IMR-90 (cell line): Measurements from ENCODE around the gene RAB40C. TPM values are rescaled to one million over a fixed set of nuclear protein-coding genes. Genes with fewer than 3 reads are reported as not detected.
A peak's percentile ranks its signal among the peaks of the same experiment; 100 is the strongest.

Source experiments
- ATAC-seq: fragments of 200-7000 bp; cut with Tn5 transposase; 2 replicates; pipeline ENCODE4 v1.9.1; 2020; ENCODE audit warnings: low read depth, mild to moderate bottlenecking, moderate library complexity
- BruUV-seq: library from RNA; stranded (reverse); fragments of 400-500 nt; replicated peaks from 2 replicates; lab custom pipeline; 2021; lab: Mats Ljungman, UMichigan
- CTCF ChIA-PET: fragments of 300-600 bp; formaldehyde crosslinking; extraction: SDS; loops from one replicate; lab custom pipeline; 2021; ENCODE audit warnings: antibody characterized with exemption; lab: Yijun Ruan, JAX
- POLR2A ChIA-PET: fragments of 300-600 bp; sonication (Branson Sonifier 250); formaldehyde crosslinking; loops from one replicate; lab custom pipeline; 2022; ENCODE audit warnings: antibody characterized with exemption; ENCODE audit not compliant: unreplicated experiment; lab: Charles Lee
- DNase-seq: peaks from one replicate; pipeline ENCODE4 v3.0.0; 2013
- H2AFZ ChIP-seq: replicated peaks from 2 replicates; pipeline ENCODE3; 2013; ENCODE audit warnings: low read length, mild to moderate bottlenecking; ENCODE audit not compliant: poor library complexity
- H2AK5ac ChIP-seq: 2 replicates; pipeline ENCODE4 v1.6.1; 2013; ENCODE audit warnings: low read depth, low read length, inconsistent platforms
- H2AK9ac ChIP-seq: replicated peaks from 2 replicates; pipeline ENCODE3; 2013; ENCODE audit warnings: mild to moderate bottlenecking, low read depth, low read length, moderate library complexity; ENCODE audit not compliant: poor library complexity
- H2BK120ac ChIP-seq: 2 replicates; pipeline ENCODE4 v1.6.1; 2013; ENCODE audit warnings: low read depth, low read length, inconsistent platforms
- H2BK15ac ChIP-seq: 3 replicates; pipeline ENCODE4 v1.6.1; 2013; ENCODE audit warnings: low read depth, low read length, inconsistent platforms
- H2BK20ac ChIP-seq: 2 replicates; pipeline ENCODE4 v1.6.1; 2013; ENCODE audit warnings: low read depth, mild to moderate bottlenecking, inconsistent platforms, low read length, moderate library complexity
- H2BK5ac ChIP-seq: 2 replicates; pipeline ENCODE4 v1.6.1; 2013; ENCODE audit warnings: mild to moderate bottlenecking, low read depth, low read length, inconsistent platforms; ENCODE audit not compliant: poor library complexity, severe bottlenecking
- H3K14ac ChIP-seq: replicated peaks from 2 replicates; pipeline ENCODE4 v1.6.1; 2013; ENCODE audit warnings: low read depth, low read length, inconsistent platforms
- H3K18ac ChIP-seq: 2 replicates; pipeline ENCODE4 v1.6.1; 2013; ENCODE audit warnings: low read depth, low read length, control low read depth
- H3K23ac ChIP-seq: 2 replicates; pipeline ENCODE4 v1.6.1; 2013; ENCODE audit warnings: low read depth, low read length, inconsistent platforms
- H3K27ac ChIP-seq: 2 replicates; pipeline ENCODE4 v1.5.1; 2013; ENCODE audit warnings: mild to moderate bottlenecking, control low read depth, low read length; ENCODE audit not compliant: insufficient read depth
- H3K27me3 ChIP-seq: 2 replicates; pipeline ENCODE4 v1.6.1; 2013; ENCODE audit warnings: low read length; ENCODE audit not compliant: control insufficient read depth, insufficient read depth
- H3K36me3 ChIP-seq: 2 replicates; pipeline ENCODE4 v1.6.1; 2013; ENCODE audit warnings: low read length, mixed read lengths; ENCODE audit not compliant: control insufficient read depth, insufficient read depth
- H3K4ac ChIP-seq: 2 replicates; pipeline ENCODE4 v1.6.1; 2013; ENCODE audit warnings: low read depth, low read length, inconsistent platforms
- H3K4me1 ChIP-seq: 2 replicates; pipeline ENCODE4 v1.6.1; 2013; ENCODE audit warnings: low read length, mixed read lengths; ENCODE audit not compliant: control insufficient read depth, insufficient read depth
- H3K4me2 ChIP-seq: 2 replicates; pipeline ENCODE4 v1.6.1; 2013; ENCODE audit warnings: low read depth, mild to moderate bottlenecking, control low read depth, low read length, moderate library complexity
- H3K4me3 ChIP-seq: 2 replicates; pipeline ENCODE4 v1.5.1; 2013; ENCODE audit warnings: low read depth, mild to moderate bottlenecking, control low read depth, low read length, moderate library complexity; ENCODE audit not compliant: insufficient read depth
- H3K56ac ChIP-seq: 2 replicates; pipeline ENCODE4 v1.6.1; 2013; ENCODE audit warnings: low read length, inconsistent platforms; ENCODE audit not compliant: insufficient read depth; ENCODE audit errors: extremely low read depth
- H3K79me1 ChIP-seq, 2 experiments: 2 replicates each; pipeline ENCODE4 v1.6.1; 2013; ENCODE audit warnings: low read length in 2 of 2, inconsistent platforms in 1 of 2, low read depth in 1 of 2
- H3K9ac ChIP-seq: 2 replicates; pipeline ENCODE4 v1.6.1; 2013; ENCODE audit warnings: low read depth, low read length, control low read depth
- H3K9me1 ChIP-seq: 2 replicates; pipeline ENCODE4 v1.6.1; 2013; ENCODE audit warnings: low read length, inconsistent platforms; ENCODE audit not compliant: insufficient read depth
- H3K9me3 ChIP-seq: 2 replicates; pipeline ENCODE4 v1.6.1; 2013; ENCODE audit warnings: low read length; ENCODE audit not compliant: control insufficient read depth, insufficient read depth
- H4K20me1 ChIP-seq: 2 replicates; pipeline ENCODE4 v1.6.1; 2013; ENCODE audit warnings: low read length, inconsistent platforms; ENCODE audit not compliant: insufficient read depth
- H4K5ac ChIP-seq: 2 replicates; pipeline ENCODE4 v1.6.1; 2013; ENCODE audit warnings: mild to moderate bottlenecking, low read depth, low read length, control low read depth
- H4K8ac ChIP-seq, 2 experiments: 2 replicates each; pipeline ENCODE4 v1.6.1; 2013; ENCODE audit warnings: low read depth in 2 of 2, low read length in 2 of 2, control low read depth in 1 of 2, inconsistent platforms in 1 of 2
- H4K91ac ChIP-seq: 2 replicates; pipeline ENCODE4 v1.6.1; 2013; ENCODE audit warnings: low read depth, low read length, inconsistent platforms; ENCODE audit not compliant: insufficient read depth
- BHLHE40 ChIP-seq: fragments of 150-350 bp; IDR thresholded peaks from 2 replicates; pipeline ENCODE4 v1.6.1; 2016; ENCODE audit warnings: mild to moderate bottlenecking, low read depth, low read length
- CEBPB ChIP-seq: IDR thresholded peaks from 2 replicates; pipeline ENCODE4 v1.6.1; 2012; ENCODE audit warnings: low read depth, low read length, improper control_type of control experiment
- CHD1 ChIP-seq: IDR thresholded peaks from 2 replicates; pipeline ENCODE4 v1.6.1; 2012; ENCODE audit warnings: low read depth, low read length, improper control_type of control experiment
- FOS ChIP-seq: fragments of 150-350 bp; IDR thresholded peaks from 2 replicates; pipeline ENCODE4 v1.6.1; 2016; ENCODE audit warnings: low read depth, low read length
- MAFK ChIP-seq: IDR thresholded peaks from 2 replicates; pipeline ENCODE4 v1.6.1; 2012; ENCODE audit warnings: low read depth, low read length, improper control_type of control experiment
- MAZ ChIP-seq: IDR thresholded peaks from 2 replicates; pipeline ENCODE4 v1.6.1; 2012; ENCODE audit warnings: low read depth, mild to moderate bottlenecking, low read length, improper control_type of control experiment, moderate library complexity, borderline replicate concordance
- MXI1 ChIP-seq: IDR thresholded peaks from 2 replicates; pipeline ENCODE4 v1.6.1; 2012; ENCODE audit warnings: low read depth, mild to moderate bottlenecking, low read length, moderate library complexity, borderline replicate concordance
- NFE2L2 ChIP-seq: fragments of 150-350 bp; IDR thresholded peaks from 2 replicates; pipeline ENCODE4 v1.6.1; 2016; ENCODE audit warnings: low read depth, mild to moderate bottlenecking, low read length
- POLR2A ChIP-seq: IDR thresholded peaks from 2 replicates; pipeline ENCODE4 v1.6.1; 2012; ENCODE audit warnings: mild to moderate bottlenecking, low read depth, low read length
- RAD21 ChIP-seq: IDR thresholded peaks from 2 replicates; pipeline ENCODE4 v1.6.1; 2012; ENCODE audit warnings: low read length, improper control_type of control experiment
- RCOR1 ChIP-seq: IDR thresholded peaks from 2 replicates; pipeline ENCODE4 v1.6.1; 2012; ENCODE audit warnings: mild to moderate bottlenecking, low read length, improper control_type of control experiment; ENCODE audit not compliant: insufficient replicate concordance
- RFX5 ChIP-seq: IDR thresholded peaks from 2 replicates; pipeline ENCODE4 v1.8.0; 2012; ENCODE audit warnings: low read depth, mild to moderate bottlenecking, low read length, moderate library complexity
- SMC3 ChIP-seq: fragments of 150-350 bp; IDR thresholded peaks from 2 replicates; pipeline ENCODE4 v1.6.1; 2016; ENCODE audit warnings: low read depth, mild to moderate bottlenecking, antibody characterized with exemption, low read length, moderate library complexity
- WGBS, 2 experiments: methylation state at CpG; one replicate each; pipeline versions ENCODE4 v1.1.5 to v1.1.7; 2013; ENCODE audit warnings: missing lambda C conversion rate in 2 of 2; ENCODE audit not compliant: insufficient read length in 1 of 2; ENCODE audit errors: extremely low coverage in 2 of 2; 5-methylcytosine and 5-hydroxymethylcytosine counted together
- dilution Hi-C: fragments of 300-500 bp; cut with HindIII; formaldehyde crosslinking; loops from one replicate; pipeline ENCODE4 v1.14.3; 2018; ENCODE audit warnings: low sequenced_read_pairs; ENCODE audit not compliant: unreplicated experiment
- in situ Hi-C: fragments of 300-500 bp; cut with MboI; formaldehyde crosslinking; loops from 3 replicates; pipeline ENCODE4 v1.14.3; 2019; ENCODE audit warnings: low sequenced_read_pairs, inconsistent platforms, mixed read lengths
- intact Hi-C: fragments of 100-400 bp; cut with micrococcal nuclease; formaldehyde crosslinking; loops from 2 replicates; pipeline ENCODE4 v1.10.0; 2022
- polyA plus RNA-seq, 3 experiments: library from polyadenylated mRNA; depleted of rRNA; stranded (reverse); fragments of >200 nt; gene quantifications; 2 replicates each; pipeline ENCODE4 v1.2.3, GENCODE V29; 2012; ENCODE audit warnings: low replicate concordance in 1 of 3
- total RNA-seq: library from RNA; depleted of rRNA; stranded (reverse); fragments of >200 nt; gene quantifications from 2 replicates; pipeline ENCODE4 v1.2.3, GENCODE V29; 2012
- TF ChIP-seq, protein P1 (sequence below): conservative IDR thresholded peaks from 2 replicates; pipeline ENCODE4 v1.5.1; 2012; ENCODE audit warnings: mild to moderate bottlenecking, low read depth, low read length, improper control_type of control experiment
- TF ChIP-seq, protein P2 (sequence below): fragments of 150-350 bp; IDR thresholded peaks from 2 replicates; pipeline ENCODE4 v1.6.1; 2017; ENCODE audit warnings: mild to moderate bottlenecking, antibody characterized with exemption, low read length, low read depth
- TF ChIP-seq, protein P3 (sequence below): fragments of 150-350 bp; IDR thresholded peaks from 2 replicates; pipeline ENCODE4 v1.6.1; 2016; ENCODE audit warnings: low read depth, mild to moderate bottlenecking, low read length, moderate library complexity, borderline replicate concordance

Gene RAB40C
- total and polyA plus RNA-seq, 2 of the 4 experiments (the other 2 are of a cell fraction), result 6.8 to 13.7 TPM

DNA sequence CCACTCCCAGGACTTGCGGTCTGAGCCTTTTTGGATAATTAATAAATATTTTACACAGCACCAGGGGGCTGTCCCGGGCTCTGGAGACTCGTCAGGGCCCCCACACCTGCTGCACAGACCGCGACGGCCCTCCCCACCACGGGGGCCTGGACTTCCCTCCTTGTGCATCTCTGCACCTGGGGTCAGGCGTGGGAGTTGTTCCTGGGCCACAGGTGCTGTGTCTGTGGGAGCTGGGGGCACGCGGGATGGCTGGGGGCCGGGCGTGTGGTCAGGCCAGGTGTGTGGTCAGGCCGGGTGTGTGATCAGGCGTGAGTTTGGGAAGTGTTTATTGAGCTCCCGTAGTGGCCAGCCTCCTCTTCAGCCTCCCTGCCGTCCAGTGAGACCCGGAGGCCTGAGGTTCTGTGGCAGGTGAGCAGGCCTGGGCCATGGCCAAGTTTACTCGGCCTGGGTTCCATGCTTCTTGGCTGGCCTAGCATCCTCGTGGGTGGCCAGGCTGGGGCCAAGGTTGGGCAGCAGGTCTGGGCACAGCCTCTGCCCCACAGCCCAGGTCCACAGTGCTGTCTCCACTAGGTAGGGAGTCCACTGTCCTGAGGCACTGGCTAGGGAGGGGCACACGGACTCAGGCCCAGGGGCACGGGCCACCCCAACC lies 88.5 kb downstream of the RAB40C start:
- peaks cover 15% of the 10 kb centered on the region for H3K9me1 ChIP-seq
- no peak overlapping the region for H2BK20ac ChIP-seq
- ChIA-PET POLR2A (no interaction called here), CTCF (no interaction called here)
- H3K4me2 ChIP-seq, result no peak overlapping the region
- TF ChIP-seq, protein P1, sequence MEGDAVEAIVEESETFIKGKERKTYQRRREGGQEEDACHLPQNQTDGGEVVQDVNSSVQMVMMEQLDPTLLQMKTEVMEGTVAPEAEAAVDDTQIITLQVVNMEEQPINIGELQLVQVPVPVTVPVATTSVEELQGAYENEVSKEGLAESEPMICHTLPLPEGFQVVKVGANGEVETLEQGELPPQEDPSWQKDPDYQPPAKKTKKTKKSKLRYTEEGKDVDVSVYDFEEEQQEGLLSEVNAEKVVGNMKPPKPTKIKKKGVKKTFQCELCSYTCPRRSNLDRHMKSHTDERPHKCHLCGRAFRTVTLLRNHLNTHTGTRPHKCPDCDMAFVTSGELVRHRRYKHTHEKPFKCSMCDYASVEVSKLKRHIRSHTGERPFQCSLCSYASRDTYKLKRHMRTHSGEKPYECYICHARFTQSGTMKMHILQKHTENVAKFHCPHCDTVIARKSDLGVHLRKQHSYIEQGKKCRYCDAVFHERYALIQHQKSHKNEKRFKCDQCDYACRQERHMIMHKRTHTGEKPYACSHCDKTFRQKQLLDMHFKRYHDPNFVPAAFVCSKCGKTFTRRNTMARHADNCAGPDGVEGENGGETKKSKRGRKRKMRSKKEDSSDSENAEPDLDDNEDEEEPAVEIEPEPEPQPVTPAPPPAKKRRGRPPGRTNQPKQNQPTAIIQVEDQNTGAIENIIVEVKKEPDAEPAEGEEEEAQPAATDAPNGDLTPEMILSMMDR, result no peak
- TF ChIP-seq RAD21 (no peak), CHD1 (no peak), SMC3 (no peak), MXI1 (no peak), MAZ (no peak), NFE2L2 (no peak), MAFK (no peak), RCOR1 (no peak), POLR2A (no peak), BHLHE40 (no peak), CEBPB (no peak), FOS (no peak), RFX5 (no peak)
- TF ChIP-seq, protein P2, sequence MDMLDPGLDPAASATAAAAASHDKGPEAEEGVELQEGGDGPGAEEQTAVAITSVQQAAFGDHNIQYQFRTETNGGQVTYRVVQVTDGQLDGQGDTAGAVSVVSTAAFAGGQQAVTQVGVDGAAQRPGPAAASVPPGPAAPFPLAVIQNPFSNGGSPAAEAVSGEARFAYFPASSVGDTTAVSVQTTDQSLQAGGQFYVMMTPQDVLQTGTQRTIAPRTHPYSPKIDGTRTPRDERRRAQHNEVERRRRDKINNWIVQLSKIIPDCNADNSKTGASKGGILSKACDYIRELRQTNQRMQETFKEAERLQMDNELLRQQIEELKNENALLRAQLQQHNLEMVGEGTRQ, result no peak
- TF ChIP-seq, protein P3, sequence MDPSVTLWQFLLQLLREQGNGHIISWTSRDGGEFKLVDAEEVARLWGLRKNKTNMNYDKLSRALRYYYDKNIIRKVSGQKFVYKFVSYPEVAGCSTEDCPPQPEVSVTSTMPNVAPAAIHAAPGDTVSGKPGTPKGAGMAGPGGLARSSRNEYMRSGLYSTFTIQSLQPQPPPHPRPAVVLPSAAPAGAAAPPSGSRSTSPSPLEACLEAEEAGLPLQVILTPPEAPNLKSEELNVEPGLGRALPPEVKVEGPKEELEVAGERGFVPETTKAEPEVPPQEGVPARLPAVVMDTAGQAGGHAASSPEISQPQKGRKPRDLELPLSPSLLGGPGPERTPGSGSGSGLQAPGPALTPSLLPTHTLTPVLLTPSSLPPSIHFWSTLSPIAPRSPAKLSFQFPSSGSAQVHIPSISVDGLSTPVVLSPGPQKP, result no peak
- H2AK5ac ChIP-seq, result peak overlapping the region; percentile 67; the same call in 1 of the 2 replicates
- intact Hi-C loops (no loop called here), dilution Hi-C loops (no loop called here), in situ Hi-C loops (no loop called here)
- WGBS, 2 experiments, result 83% methylated on average over 9 of the region's 21 CpGs; no CpG with 5 or more reads in 1 of the 2 experiments
- no peak overlapping the region for H3K4ac ChIP-seq
- ATAC-seq (no peak), DNase-seq (no peak)
- H3K18ac ChIP-seq, result no peak overlapping the region
- no peak overlapping the region for H3K56ac ChIP-seq
- peaks cover 46% of the 10 kb centered on the region for H4K20me1 ChIP-seq
- no peaks in the 10 kb centered on the region for H3K27me3 ChIP-seq
- H3K36me3 ChIP-seq, result peaks cover 28% of the 10 kb centered on the region
- no peak overlapping the region for H3K9ac ChIP-seq
- no peak overlapping the region for H2BK120ac ChIP-seq
- H3K9me3 ChIP-seq, result no peaks in the 10 kb centered on the region
- H2AK9ac ChIP-seq, result peak overlapping the region; percentile 5
- no peak overlapping the region for H4K91ac ChIP-seq
- no peak overlapping the region for H2BK5ac ChIP-seq
- H3K79me1 ChIP-seq, result peaks cover 9 to 40% of the 10 kb centered on the region in 2 experiments; a peak in 3 of 4 replicates
- H2BK15ac ChIP-seq, result no peak overlapping the region
- H3K23ac ChIP-seq, result no peak overlapping the region
- no peak overlapping the region for H3K14ac ChIP-seq
- H4K5ac ChIP-seq, result no peak overlapping the region
- no TSS peak for BruUV-seq
- peaks cover 21% of the 10 kb centered on the region for H3K4me1 ChIP-seq
- no peak overlapping the region for H3K4me3 ChIP-seq
- H2AFZ ChIP-seq, result no peak overlapping the region
- no peak overlapping the region for H4K8ac ChIP-seq
- no peak overlapping the region for H3K27ac ChIP-seq
